Fibroblast of lung (primary cell): ENCODE data around the gene GEMIN8. TPM values are rescaled to one million over a fixed set of nuclear protein-coding genes. Genes with fewer than 3 reads are reported as not detected.

Experiments used
- DNase-seq, 2 donors: peaks; one replicate each; pipeline versions ENCODE4 v3.0.0 to v3.0.0-alpha.2; 2010; ENCODE audit warnings: low read depth in 2 of 2
- H2AFZ ChIP-seq: 2 replicates; pipeline ENCODE4 v1.5.1; 2012; ENCODE audit warnings: low read length, control low read depth, inconsistent platforms
- H3K27ac ChIP-seq: 2 replicates; pipeline ENCODE4 v1.5.1; 2011; ENCODE audit warnings: low read length, control low read depth; ENCODE audit not compliant: insufficient read depth
- H3K27me3 ChIP-seq: 2 replicates; pipeline ENCODE4 v1.5.1; 2011; ENCODE audit warnings: mild to moderate bottlenecking, low read length; ENCODE audit not compliant: control insufficient read depth, insufficient read depth
- H3K36me3 ChIP-seq: 2 replicates; pipeline ENCODE4 v1.5.1; 2011; ENCODE audit warnings: low read length; ENCODE audit not compliant: control insufficient read depth, insufficient read depth
- H3K4me1 ChIP-seq: 2 replicates; pipeline ENCODE4 v1.5.1; 2011; ENCODE audit warnings: low read length; ENCODE audit not compliant: control insufficient read depth, insufficient read depth; ENCODE audit errors: extremely low read depth
- H3K4me2 ChIP-seq: 2 replicates; pipeline ENCODE4 v1.5.1; 2011; ENCODE audit warnings: low read length, control low read depth; ENCODE audit not compliant: insufficient read depth; ENCODE audit errors: extremely low read depth
- H3K4me3 ChIP-seq, 4 experiments: fragments of 200-600 bp in 1 of 4; sonication (generic) in 1 of 4; replicated peaks in 1 of 4; 2 replicates each; pipeline ENCODE4 v1.5.1; 2011 to 2016; ENCODE audit warnings: low read length in 4 of 4, low read depth in 3 of 4, mild to moderate bottlenecking in 3 of 4, control low read depth in 2 of 4, inconsistent platforms in 1 of 4, mixed read lengths in 1 of 4; ENCODE audit not compliant: insufficient read depth in 1 of 4; ENCODE audit errors: control extremely low read depth in 1 of 4
- H3K79me2 ChIP-seq: 2 replicates; pipeline ENCODE4 v1.5.1; 2012; ENCODE audit warnings: mild to moderate bottlenecking, low read length, inconsistent platforms; ENCODE audit not compliant: control insufficient read depth, insufficient read depth
- H3K9ac ChIP-seq: 2 replicates; pipeline ENCODE4 v1.5.1; 2011; ENCODE audit warnings: mild to moderate bottlenecking, low read length, control low read depth; ENCODE audit not compliant: insufficient read depth
- H3K9me3 ChIP-seq: 2 replicates; pipeline ENCODE4 v1.5.1; 2012; ENCODE audit warnings: low read depth, low read length; ENCODE audit not compliant: control insufficient read depth, insufficient read depth
- H4K20me1 ChIP-seq: 2 replicates; pipeline ENCODE4 v1.5.1; 2011; ENCODE audit warnings: low read length; ENCODE audit not compliant: control insufficient read depth, insufficient read depth; ENCODE audit errors: extremely low read depth
- CTCF ChIP-seq, 2 donors: IDR thresholded peaks in 1 of 2; conservative IDR thresholded peaks in 1 of 2; 1 replicate in 1 of 2; 2 replicates in 1 of 2; pipeline ENCODE4 v1.5.1; 2011 to 2012; ENCODE audit warnings: low read length in 2 of 2, control low read depth in 1 of 2, inconsistent platforms in 1 of 2, low read depth in 1 of 2, mild to moderate bottlenecking in 1 of 2
- EZH2 ChIP-seq: IDR thresholded peaks from 2 replicates; pipeline ENCODE4 v1.5.1; 2012; ENCODE audit warnings: low read length, control low read depth, mild to moderate bottlenecking; ENCODE audit errors: missing control alignments
- polyA plus RNA-seq, 2 donors: library from polyadenylated mRNA; depleted of rRNA in 1 of 2; stranded (reverse) in 1 of 2; unstranded in 1 of 2; fragments of >200 nt; gene quantifications; 2 replicates each; pipeline ENCODE4 v1.2.1, GENCODE V29; 2011 to 2012; ENCODE audit warnings: missing spikeins in 1 of 2
- total RNA-seq: library from RNA; depleted of rRNA; stranded (reverse); fragments of >200 nt; gene quantifications from 2 replicates; pipeline ENCODE4 v1.2.1, GENCODE V29; 2014

The GEMIN8 gene
- total and polyA plus RNA-seq, 2 donors (not counting 1 experiment from before 2014, with no cell fraction given): 18.2 to 20.1 TPM

- Histone ChIP-seq H3K9me3 (no peaks in the 10 kb centered on the region), H3K9ac (no peak overlapping the region), H3K4me2 (no peak overlapping the region), H3K36me3 (no peaks in the 10 kb centered on the region), H2AFZ (no peak overlapping the region), H3K79me2 (no peaks in the 10 kb centered on the region), H3K27ac (no peak overlapping the region), H3K27me3 (peaks cover 1% of the 10 kb centered on the region), H3K4me3 (no peak overlapping the region), H4K20me1 (no peaks in the 10 kb centered on the region), H3K4me1 (no peaks in the 10 kb centered on the region)
- DNase-seq: no peak
- TF ChIP-seq EZH2 (no peak), CTCF (conservative IDR thresholded peaks at IDR 0.05 in 1 of 2, IDR thresholded peaks at IDR 0.05 in 1 of 2; ENCODE audit: low read depth in 1 of 2, low read length in 2 of 2) (no peak)
These were observed 8.8 kb upstream of the GEMIN8 start for GRCh38 chrX:14038375-14039085.

- Histone ChIP-seq H3K4me3 (no peak overlapping the region), H3K4me1 (peaks cover 6% of the 10 kb centered on the region), H3K4me2 (peak overlapping the region; percentile 27), H3K36me3 (no peaks in the 10 kb centered on the region), H3K27ac (no peak overlapping the region), H4K20me1 (no peaks in the 10 kb centered on the region), H2AFZ (no peak overlapping the region), H3K79me2 (no peaks in the 10 kb centered on the region), H3K9me3 (no peaks in the 10 kb centered on the region), H3K27me3 (peaks cover 2% of the 10 kb centered on the region), H3K9ac (no peak overlapping the region)
- peak; percentile 29 to 62 for DNase-seq
- TF ChIP-seq EZH2 (no peak), CTCF (conservative IDR thresholded peaks at IDR 0.05 in 1 of 2, IDR thresholded peaks at IDR 0.05 in 1 of 2; ENCODE audit: low read depth in 1 of 2, low read length in 2 of 2) (peak; percentile 43)
These were observed 2.7 kb upstream of the GEMIN8 start for GRCh38 chrX:14032406-14032805.

- no peaks in the 10 kb centered on the region for H3K79me2 ChIP-seq
- TF ChIP-seq CTCF (conservative IDR thresholded peaks at IDR 0.05 in 1 of 2, IDR thresholded peaks at IDR 0.05 in 1 of 2; ENCODE audit: low read depth in 1 of 2, low read length in 2 of 2): no peak
- TF ChIP-seq EZH2: no peak
- peak; percentile 44 to 57 for DNase-seq
- peak overlapping the region; percentile 70 to 82 (median 75) for H3K4me3 ChIP-seq
- H3K27me3 ChIP-seq: peaks cover 2% of the 10 kb centered on the region
- H3K4me2 ChIP-seq: peak overlapping the region; percentile 62
- H4K20me1 ChIP-seq: no peaks in the 10 kb centered on the region
- no peaks in the 10 kb centered on the region for H3K36me3 ChIP-seq
- H3K9ac ChIP-seq: peak overlapping the region; percentile 77
- H2AFZ ChIP-seq: no peak overlapping the region
- peak overlapping the region; percentile 85 for H3K27ac ChIP-seq
- peaks cover 9% of the 10 kb centered on the region for H3K4me1 ChIP-seq
- no peaks in the 10 kb centered on the region for H3K9me3 ChIP-seq
These were observed 460 bp upstream of the GEMIN8 start for GRCh38 chrX:14030174-14030530.
